Psoas muscle (tissue), 8 donors: ENCODE data around the gene NPTN. TPM values are rescaled to one million over a fixed set of nuclear protein-coding genes. Genes with fewer than 3 reads are reported as not detected.

Experiments used
- ATAC-seq, 4 donors: fragments of 200-7000 bp; cut with Tn5 transposase; one replicate each; pipeline ENCODE4 v1.9.1; 2020; ENCODE audit warnings: moderate library complexity in 3 of 4, mild to moderate bottlenecking in 2 of 4
- DNase-seq, 2 donors: peaks; one replicate each; pipeline ENCODE4 v3.0.0-alpha.2; 2020
- H3K27ac ChIP-seq: fragments of 200-600 bp; one replicate; pipeline ENCODE4 v1.8.0; 2022
- H3K27me3 ChIP-seq, 3 donors: fragments of 200-600 bp in 1 of 3; one replicate each; pipeline versions ENCODE4 v1.6.1 to v1.8.0; 2013 to 2022; ENCODE audit warnings: low read length in 2 of 3, mild to moderate bottlenecking in 2 of 3, moderate library complexity in 1 of 3; ENCODE audit not compliant: insufficient read depth in 3 of 3
- H3K36me3 ChIP-seq, 2 donors: fragments of 200-600 bp in 1 of 2; one replicate each; pipeline versions ENCODE4 v1.6.1 to v1.8.0; 2013 to 2022; ENCODE audit warnings: low read depth in 1 of 2, mild to moderate bottlenecking in 1 of 2, moderate library complexity in 1 of 2; ENCODE audit not compliant: insufficient read depth in 1 of 2
- H3K4me1 ChIP-seq: fragments of 200-600 bp; one replicate; pipeline ENCODE4 v1.8.0; 2022
- H3K4me3 ChIP-seq: fragments of 200-600 bp; one replicate; pipeline ENCODE4 v1.8.0; 2022; ENCODE audit warnings: mild to moderate bottlenecking
- H3K9me3 ChIP-seq: fragments of 200-600 bp; one replicate; pipeline ENCODE4 v1.8.0; 2022
- WGBS, 3 donors: extraction: QIAGEN DNeasy Blood & Tissue Kit; methylation state at CpG; one replicate each; pipeline versions ENCODE4 v1.1.6 to v1.1.7; 2013; 5-methylcytosine and 5-hydroxymethylcytosine counted together
- intact Hi-C, 2 donors: fragments of 100-400 bp; cut with DNase I; formaldehyde crosslinking; loops; one replicate each; pipeline versions ENCODE4 v1.11.0 to v1.14.2; 2022
- polyA plus RNA-seq, 3 donors: library from polyadenylated mRNA; stranded (reverse); fragments of 200-250 nt; gene quantifications; one replicate each; pipeline ENCODE4 v1.2.3, GENCODE V29; 2013
- total RNA-seq, 4 donors: library from RNA; stranded (reverse); fragmentation: NEBNext Ultra II Directional in 2 of 4; extraction: Animal tissue kit (Norgen Biotek cat#: 25700) in 2 of 4; gene quantifications; one replicate each; pipeline versions ENCODE4 v1.2.1 to v1.2.4, GENCODE V29; 2021 to 2023
- TF ChIP-seq, protein P1 (sequence below): fragments of 200-600 bp; IDR thresholded peaks from one replicate; pipeline ENCODE4 v1.8.0; 2022; ENCODE audit warnings: antibody characterized with exemption
- donor health status: healthy with polysubstance abuse.
- donor health status: DM: no; HTN: no; CAD: no; lungs with moderate emphysema.
- donor health status: Bipolar disorder and iron deficiency.
- donor health status: healthy.
- donor health status: DM: yes; HTN: yes; CAD: no.
- donor health status: DM: no; HTN: no; CAD: no.
- donor health status: DM: no; HTN: no; CAD: no.
- donor health status: DM: yes; HTN: yes; CAD: no.

The NPTN gene
- total and polyA plus RNA-seq, 7 donors, result 26.3 to 41.1 (median 32.1) TPM

DNA sequence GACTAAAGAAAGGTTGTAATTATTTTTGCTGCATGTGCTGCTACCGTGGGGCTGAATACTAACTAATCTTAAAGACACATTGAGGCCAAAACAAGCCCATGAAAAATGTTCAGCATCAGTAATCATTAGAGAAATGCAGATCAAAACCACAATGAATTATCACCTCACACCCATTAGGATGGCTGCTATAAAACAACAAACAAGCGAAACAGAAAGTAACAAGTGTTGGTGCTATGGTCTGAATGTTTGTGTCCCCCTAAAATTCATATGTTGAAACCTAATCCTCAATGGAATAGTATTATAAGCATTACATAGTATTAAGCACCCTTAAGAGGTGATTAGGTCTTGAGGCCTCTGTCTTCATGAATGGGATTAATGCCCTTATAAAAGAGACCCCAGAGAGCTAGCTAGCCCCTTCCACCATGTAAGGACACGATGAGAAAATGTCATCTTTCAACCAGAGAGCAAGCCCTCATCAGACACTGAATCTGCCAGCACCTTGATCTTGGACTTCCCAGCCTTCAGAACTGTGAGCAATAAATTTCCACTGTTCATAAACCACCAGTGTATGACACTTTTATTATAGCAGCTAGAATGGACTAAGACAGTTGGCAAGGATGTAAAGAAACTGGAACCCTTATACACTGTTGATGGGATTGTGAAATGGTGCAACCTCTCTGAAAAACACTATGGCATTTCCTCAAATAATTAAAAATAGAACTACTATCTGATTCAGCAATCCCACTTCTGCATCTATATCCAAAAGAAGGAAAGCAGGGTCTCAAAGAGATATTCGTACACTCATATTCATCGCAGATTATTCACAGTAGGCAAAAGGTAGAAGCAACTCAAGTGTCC lies 114.1 kb downstream of the NPTN start:
- DNase-seq (no peak), ATAC-seq (no peak)
- no peak overlapping the region for H3K27ac ChIP-seq
- no peak overlapping the region for H3K4me3 ChIP-seq
- H3K9me3 ChIP-seq, result no peaks in the 10 kb centered on the region
- intact Hi-C loops, result no loop called here
- H3K36me3 ChIP-seq, result peaks cover 0 to 5% of the 10 kb centered on the region in 2 donors
- TF ChIP-seq, protein P1, sequence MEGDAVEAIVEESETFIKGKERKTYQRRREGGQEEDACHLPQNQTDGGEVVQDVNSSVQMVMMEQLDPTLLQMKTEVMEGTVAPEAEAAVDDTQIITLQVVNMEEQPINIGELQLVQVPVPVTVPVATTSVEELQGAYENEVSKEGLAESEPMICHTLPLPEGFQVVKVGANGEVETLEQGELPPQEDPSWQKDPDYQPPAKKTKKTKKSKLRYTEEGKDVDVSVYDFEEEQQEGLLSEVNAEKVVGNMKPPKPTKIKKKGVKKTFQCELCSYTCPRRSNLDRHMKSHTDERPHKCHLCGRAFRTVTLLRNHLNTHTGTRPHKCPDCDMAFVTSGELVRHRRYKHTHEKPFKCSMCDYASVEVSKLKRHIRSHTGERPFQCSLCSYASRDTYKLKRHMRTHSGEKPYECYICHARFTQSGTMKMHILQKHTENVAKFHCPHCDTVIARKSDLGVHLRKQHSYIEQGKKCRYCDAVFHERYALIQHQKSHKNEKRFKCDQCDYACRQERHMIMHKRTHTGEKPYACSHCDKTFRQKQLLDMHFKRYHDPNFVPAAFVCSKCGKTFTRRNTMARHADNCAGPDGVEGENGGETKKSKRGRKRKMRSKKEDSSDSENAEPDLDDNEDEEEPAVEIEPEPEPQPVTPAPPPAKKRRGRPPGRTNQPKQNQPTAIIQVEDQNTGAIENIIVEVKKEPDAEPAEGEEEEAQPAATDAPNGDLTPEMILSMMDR, result no peak
- no peaks in the 10 kb centered on the region for H3K4me1 ChIP-seq
- no peaks in the 10 kb centered on the region for H3K27me3 ChIP-seq
- 76 to 77% (median 77%) methylated on average over 5 of the region's 5 CpGs for WGBS, 3 donors

DNA sequence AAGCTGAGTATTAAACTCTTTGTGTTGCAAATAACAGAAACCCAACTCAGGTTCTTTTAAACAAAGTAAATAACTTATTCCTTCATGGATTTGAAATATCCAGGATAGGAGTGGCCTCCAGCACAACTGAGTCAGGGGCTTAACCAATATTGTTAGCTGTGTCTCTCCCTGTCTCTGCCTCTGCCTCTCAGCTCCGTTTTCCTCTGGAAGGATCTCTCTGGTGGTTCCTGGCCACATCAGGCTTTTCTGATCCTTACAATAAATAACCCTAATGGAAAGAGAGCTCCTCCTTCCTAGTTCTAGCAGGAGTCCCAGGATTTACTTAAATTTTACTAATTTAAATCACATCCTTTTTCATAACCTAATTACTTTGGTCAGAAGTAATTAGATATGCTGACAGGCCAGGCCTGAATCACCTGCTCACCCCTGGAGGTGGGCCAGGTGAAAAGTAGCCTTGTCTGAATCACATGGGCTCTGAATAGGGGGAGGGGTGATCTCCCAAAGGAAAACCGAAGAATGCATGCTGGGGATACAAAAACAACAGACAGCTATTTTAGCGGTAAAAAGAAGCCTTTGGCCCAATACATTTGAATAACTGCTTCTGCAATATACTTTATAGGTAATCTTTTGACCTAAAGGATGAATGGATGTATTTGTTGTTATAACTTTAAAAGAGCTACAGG lies 114.9 kb downstream of the NPTN start:
- Histone ChIP-seq H3K27ac (no peak overlapping the region), H3K4me3 (no peak overlapping the region), H3K36me3 (peaks cover 0 to 5% of the 10 kb centered on the region in 2 donors), H3K4me1 (no peaks in the 10 kb centered on the region), H3K9me3 (no peaks in the 10 kb centered on the region), H3K27me3 (no peaks in the 10 kb centered on the region)
- ATAC-seq (peak in 1 of 4 donors; percentile 47), DNase-seq (no peak)
- intact Hi-C loops, result no loop called here
- 33 to 44% (median 41%) methylated on average over 3 of the region's 3 CpGs for WGBS, 3 donors
- TF ChIP-seq, protein P1, result no peak

DNA sequence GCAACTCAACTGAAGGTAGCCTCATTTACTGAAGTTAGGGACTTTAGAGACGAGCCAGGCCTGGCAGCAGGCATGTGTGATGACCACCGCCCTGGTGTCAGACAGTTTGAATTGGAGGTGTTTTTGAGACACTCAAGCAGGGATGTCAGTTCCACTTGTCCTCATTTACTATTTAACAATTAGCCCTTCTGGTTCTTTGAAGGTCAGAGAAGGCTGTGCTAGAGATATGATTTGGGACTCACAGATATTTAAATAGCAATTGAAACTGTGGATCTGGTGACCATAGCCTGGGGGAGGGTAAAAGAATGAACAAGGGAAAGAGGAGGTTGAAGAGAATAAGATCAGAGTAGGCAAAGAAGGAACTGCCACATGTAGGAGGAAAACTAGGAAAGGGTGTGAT lies 115.6 kb downstream of the NPTN start:
- Histone ChIP-seq H3K36me3 (peaks cover 0 to 5% of the 10 kb centered on the region in 2 donors), H3K27ac (no peak overlapping the region), H3K4me1 (no peaks in the 10 kb centered on the region), H3K4me3 (no peak overlapping the region), H3K27me3 (no peaks in the 10 kb centered on the region), H3K9me3 (no peaks in the 10 kb centered on the region)
- intact Hi-C loops, result no loop called here
- DNase-seq (no peak), ATAC-seq (no peak)
- 95 to 96% (median 96%) methylated on average over 2 of the region's 2 CpGs for WGBS, 3 donors
- TF ChIP-seq, protein P1, result no peak

DNA sequence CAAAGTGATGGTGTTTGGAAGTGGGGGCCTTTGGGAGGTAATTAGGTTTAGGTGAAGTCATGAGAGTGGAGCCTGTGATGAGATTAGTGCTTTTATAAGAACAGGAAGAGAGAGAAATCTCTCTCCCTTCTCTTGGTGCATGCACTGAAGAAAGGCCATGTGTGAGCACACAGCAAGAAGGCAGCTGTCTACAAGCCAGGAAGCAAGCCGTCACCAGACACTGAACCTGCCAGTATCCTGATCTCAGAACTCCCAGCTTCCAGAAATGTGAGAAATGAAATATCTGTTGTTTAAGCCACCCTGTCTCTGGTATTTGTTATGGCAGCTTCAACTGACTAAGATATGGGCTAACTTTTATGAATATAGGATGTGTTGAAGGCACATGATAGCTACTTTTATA lies 117.7 kb downstream of the NPTN start:
- H3K27me3 ChIP-seq, result no peaks in the 10 kb centered on the region
- DNase-seq (no peak), ATAC-seq (no peak)
- TF ChIP-seq, protein P1, result no peak
- intact Hi-C loops, result no loop called here
- 61 to 75% (median 74%) methylated on average over 1 of the region's 1 CpG for WGBS, 3 donors
- H3K4me1 ChIP-seq, result no peaks in the 10 kb centered on the region
- no peak overlapping the region for H3K4me3 ChIP-seq
- H3K27ac ChIP-seq, result no peak overlapping the region
- H3K9me3 ChIP-seq, result no peaks in the 10 kb centered on the region
- H3K36me3 ChIP-seq, result no peaks in the 10 kb centered on the region

Other genes with a start within 250 kb of the NPTN start
- not detected for gene REC114, start 190.2 kb downstream of the NPTN start, total RNA-seq
- gene REC114, start 190.2 kb downstream of the NPTN start, polyA plus RNA-seq, result not detected
- gene CD276, start 51.0 kb upstream of the NPTN start, total RNA-seq, result 1 to 10 TPM; 7.5 to 8.9 (median 8.9) TPM
- 10 to 100 TPM in 1 of 3 donors, 1 to 10 TPM in 2; 7.3 to 15.0 (median 7.7) TPM for gene CD276, start 51.0 kb upstream of the NPTN start, polyA plus RNA-seq
- gene INSYN1, start 120.0 kb upstream of the NPTN start, total RNA-seq, result 10 to 100 TPM in 1 of 4 donors, 1 to 10 TPM in 3; 3.8 to 10.8 (median 5.7) TPM
- 1 to 10 TPM in 2 of 3 donors, under 1 TPM in 1; 0.42 to 2.5 (median 1.6) TPM for gene INSYN1, start 120.0 kb upstream of the NPTN start, polyA plus RNA-seq
- not detected for gene TBC1D21, start 240.2 kb upstream of the NPTN start, total RNA-seq
- gene TBC1D21, start 240.2 kb upstream of the NPTN start, polyA plus RNA-seq, result not detected